Motor neuron (in vitro differentiated cells): ENCODE measurements around the gene AFF3. TPM values are rescaled to one million over a fixed set of nuclear protein-coding genes. Genes with fewer than 3 reads are reported as not detected.

ENCODE experiments used
- ATAC-seq, 8 experiments: fragments of 200-7000 bp; cut with Tn5 transposase; replicated peaks in 6 of 8; 2 replicates each; pipeline ENCODE4 v1.8.0; 2021; ENCODE audit warnings: mild to moderate bottlenecking in 8 of 8, moderate library complexity in 8 of 8
- H3K27ac ChIP-seq, 2 donors: fragments of 250-450 bp; sonication (Bioruptor Pico); 2 replicates each; pipeline ENCODE4 v1.9.0; 2021; ENCODE audit warnings: antibody characterized with exemption in 2 of 2, mild to moderate bottlenecking in 2 of 2, moderate library complexity in 1 of 2
- H3K4me1 ChIP-seq, 2 donors: fragments of 250-450 bp; sonication (Bioruptor Pico); replicated peaks in 1 of 2; 2 replicates each; pipeline ENCODE4 v1.6.1; 2021; ENCODE audit warnings: antibody characterized with exemption in 2 of 2, mild to moderate bottlenecking in 2 of 2, moderate library complexity in 1 of 2
- H3K4me3 ChIP-seq, 5 donors: fragments of 250-450 bp; sonication (Bioruptor Pico); 2 replicates each; pipeline ENCODE4 v1.9.0; 2021; ENCODE audit warnings: antibody characterized with exemption in 5 of 5, mild to moderate bottlenecking in 5 of 5, moderate library complexity in 4 of 5
- WGBS, 10 experiments: fragments of 450-650 bp; shearing (Covaris generic); methylation state at CpG; one replicate each; pipeline ENCODE4 v1.0.0; 2022; 5-methylcytosine and 5-hydroxymethylcytosine counted together
- in situ Hi-C, 9 experiments: fragments of 400-800 bp; cut with MboI; loops; one replicate each; pipeline ENCODE4 v1.15.0; 2021; ENCODE audit warnings: low sequenced_read_pairs in 9 of 9, low pct_unique_long_range_greater_than_20kb in 2 of 9; ENCODE audit not compliant: unreplicated experiment in 9 of 9
- total RNA-seq, 8 experiments: library from RNA; unstranded; fragments of 300-600 nt; gene quantifications; 2 replicates each; pipeline versions ENCODE4 v1.2.3 to v1.2.4, GENCODE V29; 2022

AFF3 gene
- total RNA-seq, 8 experiments from 2014 or later = 0.99 to 33.6 (median 16.7) TPM

DNA sequence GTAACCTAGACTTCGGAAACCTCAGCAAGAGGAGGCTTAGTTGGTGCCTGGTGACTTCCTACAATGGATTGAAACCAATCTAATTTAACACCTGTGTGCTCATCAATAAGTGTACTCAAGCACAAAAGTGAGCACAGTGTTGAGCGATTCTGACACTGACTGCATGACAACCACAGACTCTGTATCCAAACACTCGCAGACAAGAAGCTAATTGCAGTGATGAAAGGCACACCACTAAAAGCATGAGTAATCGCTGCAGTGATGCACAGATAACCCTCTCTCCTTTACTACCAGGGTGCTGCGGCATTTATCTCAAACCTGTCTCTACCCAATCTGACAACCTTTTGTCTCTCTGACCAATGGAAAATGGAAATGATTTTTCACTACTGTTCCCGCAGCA is 168.1 kb downstream of the AFF3 start:
- peak in 5 of 8 experiments; percentile 99 to 100 (median 99) for ATAC-seq
- no peak overlapping the region for H3K27ac ChIP-seq
- H3K4me1 ChIP-seq = peaks cover 10 to 20% of the 10 kb centered on the region in 2 donors
- 17 to 93% (median 56%) methylated on average over 1 to 6 of the region's 6 CpGs for WGBS, 10 experiments
- H3K4me3 ChIP-seq = no peak overlapping the region
- in situ Hi-C loops = no loop called here

DNA sequence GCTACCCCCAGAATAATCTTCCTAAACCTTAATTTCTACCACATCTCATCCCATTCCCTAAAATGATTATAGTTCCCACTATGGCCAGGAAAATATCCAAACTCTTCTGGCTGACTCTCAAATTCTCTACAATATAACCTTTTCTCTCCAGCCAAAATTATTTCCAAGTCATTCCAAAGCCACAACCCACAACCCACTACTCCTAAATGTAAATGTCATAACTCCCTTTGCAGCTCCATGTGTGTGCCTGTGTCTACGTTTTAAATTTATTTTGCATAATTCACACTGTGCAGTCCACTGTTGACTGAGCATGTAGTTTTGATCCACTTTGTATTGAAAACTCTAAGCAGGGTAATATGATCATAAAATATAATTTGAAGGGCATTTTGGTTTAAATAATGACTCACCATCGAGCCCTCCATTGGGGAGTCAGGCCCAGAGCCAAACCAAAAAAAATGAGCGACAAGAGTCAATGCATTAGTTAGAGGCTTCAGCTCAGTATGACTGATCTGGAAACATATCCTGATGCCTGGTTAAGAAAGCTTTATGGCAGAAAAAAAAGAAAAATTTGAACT is 171.0 kb downstream of the AFF3 start:
- no peak overlapping the region for H3K27ac ChIP-seq
- in situ Hi-C loops = no loop called here
- 0 to 100% (median 76%) methylated on average over 1 to 3 of the region's 3 CpGs for WGBS, 10 experiments

DNA sequence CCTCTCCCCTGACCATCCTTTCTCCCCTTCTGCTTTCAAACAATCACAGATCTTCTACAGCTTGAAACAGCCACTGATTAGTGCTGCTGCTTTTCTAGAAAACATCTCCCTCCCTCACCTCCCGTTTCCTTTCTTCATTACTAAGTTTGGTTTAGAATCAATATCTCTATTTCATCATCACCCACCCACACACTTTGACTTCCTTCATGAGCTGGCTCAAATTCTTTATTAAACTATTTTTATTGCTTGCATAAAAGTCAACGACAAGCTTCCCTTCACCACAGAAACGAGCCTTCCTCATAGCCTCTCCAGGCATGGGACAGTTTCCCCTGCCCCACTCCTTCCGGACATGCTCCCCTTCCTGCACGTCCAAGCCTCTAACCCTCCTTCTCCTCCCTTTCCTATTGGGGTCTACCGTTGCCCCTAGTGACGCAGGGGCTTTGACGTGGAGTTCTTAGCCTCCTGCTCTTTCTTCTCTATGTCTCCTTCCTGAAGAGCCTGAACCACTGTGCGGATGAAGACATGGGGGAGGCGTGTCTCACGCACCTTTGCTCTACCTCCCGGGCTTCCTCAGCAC is 172.0 kb downstream of the AFF3 start:
- in situ Hi-C loops = no loop called here
- Histone ChIP-seq H3K4me3 (no peak overlapping the region), H3K4me1 (peaks cover 10 to 20% of the 10 kb centered on the region in 2 donors), H3K27ac (no peak overlapping the region)
- WGBS, 10 experiments = 12 to 100% (median 76%) methylated on average over 1 to 10 of the region's 12 CpGs; no CpG with 5 or more reads in 1 of the 10 experiments
- no peak for ATAC-seq

More for the DNA sequence above, 171.0 kb downstream of the AFF3 start:
- H3K4me3 ChIP-seq = no peak overlapping the region
- H3K4me1 ChIP-seq = peaks cover 10 to 20% of the 10 kb centered on the region in 2 donors
- ATAC-seq = peak in 1 of 8 experiments; percentile 44

DNA sequence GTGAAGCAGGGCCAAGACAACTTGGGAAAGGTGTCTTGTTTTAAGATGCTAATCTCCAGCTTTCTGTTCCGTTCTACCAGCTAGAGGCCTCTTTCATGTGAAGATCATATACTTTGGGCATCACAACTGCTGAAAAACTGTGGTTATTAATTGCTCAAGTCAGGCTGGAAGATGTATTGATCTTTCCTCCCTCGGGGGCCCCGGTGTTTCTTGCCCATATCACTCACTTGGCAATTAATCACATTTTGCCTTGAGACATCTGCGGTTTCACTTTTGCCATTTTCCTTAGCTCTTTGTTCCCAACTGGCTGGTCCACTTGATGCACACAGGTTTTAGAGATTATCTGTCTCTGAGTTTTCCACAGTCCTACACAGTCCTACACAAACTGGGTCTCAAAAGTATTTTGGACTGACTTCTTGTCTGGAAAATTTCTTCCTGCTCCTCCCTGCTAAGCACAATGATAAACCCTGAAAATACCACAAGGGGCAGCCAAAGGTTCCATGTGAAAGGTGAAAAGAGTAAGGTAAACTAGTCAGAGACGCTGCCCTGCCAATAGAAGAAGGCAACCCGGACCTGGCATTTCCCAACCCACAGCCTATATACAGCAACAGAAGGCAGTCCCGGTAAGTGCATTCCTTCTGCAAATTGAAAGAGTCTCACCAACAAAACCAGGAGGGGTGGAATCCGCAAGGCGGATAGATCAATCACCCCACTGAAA is 181.0 kb downstream of the AFF3 start:
- in situ Hi-C loops = no loop called here
- H3K27ac ChIP-seq = no peak overlapping the region
- peaks cover 29 to 30% of the 10 kb centered on the region in 2 donors for H3K4me1 ChIP-seq
- 57 to 100% (median 78%) methylated on average over 2 to 7 of the region's 9 CpGs; no CpG with 5 or more reads in 1 of the 10 experiments for WGBS, 10 experiments
- H3K4me3 ChIP-seq = no peak overlapping the region
- ATAC-seq = peak in 5 of 8 experiments; percentile 12 to 56 (median 29)

DNA sequence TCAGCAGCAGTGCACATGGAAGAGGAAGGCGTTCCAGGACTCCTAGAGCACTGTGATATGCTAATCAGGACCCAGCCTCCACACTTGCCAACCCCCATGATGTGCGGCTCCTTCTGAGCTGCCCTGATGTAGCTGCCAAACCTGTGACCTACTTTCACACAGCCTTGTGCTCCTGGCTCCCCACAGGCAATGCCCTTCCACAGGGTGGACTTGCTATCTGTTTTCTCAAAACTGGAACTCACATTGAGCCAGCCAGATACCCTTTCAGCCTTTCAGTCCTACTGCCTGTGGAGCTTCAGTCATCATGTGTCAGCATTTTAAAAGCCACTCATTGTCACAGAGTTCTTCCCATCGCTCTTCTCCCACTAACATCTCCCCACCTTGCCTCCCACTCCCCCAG is 181.6 kb downstream of the AFF3 start:
- peaks cover 29 to 30% of the 10 kb centered on the region in 2 donors for H3K4me1 ChIP-seq
- in situ Hi-C loops = no loop called here
- H3K4me3 ChIP-seq = no peak overlapping the region
- WGBS, 10 experiments = 60 to 92% (median 73%) methylated on average over 1 to 3 of the region's 3 CpGs; no CpG with 5 or more reads in 2 of the 10 experiments
- ATAC-seq = peak in 5 of 8 experiments; percentile 35 to 50 (median 47)
- H3K27ac ChIP-seq = no peak overlapping the region

DNA sequence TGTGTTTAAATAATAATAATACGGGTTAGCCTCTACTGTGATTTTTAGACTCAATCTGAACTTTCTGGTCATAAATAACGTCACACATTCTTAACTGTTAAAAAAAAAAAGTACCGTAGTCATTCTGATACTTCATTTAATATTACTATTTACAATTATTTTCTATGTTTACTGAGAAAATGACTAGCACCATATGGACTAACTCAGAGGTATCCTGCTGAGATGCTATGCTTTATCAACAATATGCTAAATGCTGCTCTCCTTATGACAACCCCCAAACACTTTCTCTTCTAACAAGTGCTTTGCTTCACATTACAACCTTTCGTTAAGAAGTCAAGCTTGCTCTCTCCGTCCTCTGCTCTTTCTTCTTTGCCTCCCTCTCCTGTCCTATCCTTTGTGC is 182.1 kb downstream of the AFF3 start:
- in situ Hi-C loops = no loop called here
- no peak overlapping the region for H3K4me3 ChIP-seq

DNA sequence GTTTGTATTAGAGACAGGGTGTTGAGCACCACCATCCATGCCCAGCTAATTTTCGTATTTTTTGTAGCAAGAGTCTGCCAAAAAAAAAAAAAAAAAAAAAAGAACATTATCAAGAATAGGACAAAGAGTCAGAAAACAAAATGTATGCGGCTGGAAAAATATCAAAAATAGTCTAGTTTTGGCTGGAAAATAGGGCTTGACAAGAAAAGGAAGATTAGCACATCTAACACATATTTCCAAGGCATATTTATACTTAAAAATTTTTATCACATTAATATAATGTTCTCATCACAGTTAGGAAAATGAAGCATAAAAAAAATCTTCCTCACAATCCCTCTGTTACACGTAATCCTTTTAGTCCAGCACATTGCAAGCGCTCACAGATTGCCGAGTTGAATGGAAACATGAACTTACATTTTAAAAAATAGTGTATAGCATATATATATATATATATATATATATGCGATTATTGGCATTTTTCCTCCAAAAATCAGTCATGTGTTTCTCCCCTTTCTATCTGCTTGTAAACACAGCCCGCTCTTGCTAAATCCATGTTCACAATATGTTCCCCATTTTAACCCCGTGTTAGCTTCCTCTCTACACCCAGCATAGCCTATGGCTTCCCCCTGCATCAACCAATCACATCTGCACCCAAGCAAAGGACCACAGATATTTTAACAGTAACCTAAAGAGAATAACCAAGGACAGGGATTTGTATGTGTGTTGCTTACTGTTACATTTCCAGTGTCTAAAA is 183.0 kb downstream of the AFF3 start:
- no peak for ATAC-seq

More for the DNA sequence above, 182.1 kb downstream of the AFF3 start:
- ATAC-seq = peak in 1 of 8 experiments; percentile 6
- H3K27ac ChIP-seq = no peak overlapping the region
- peaks cover 29 to 30% of the 10 kb centered on the region in 2 donors for H3K4me1 ChIP-seq
- WGBS, 10 experiments = 71 to 100% (median 85%) methylated on average over 1 to 5 of the region's 5 CpGs

DNA sequence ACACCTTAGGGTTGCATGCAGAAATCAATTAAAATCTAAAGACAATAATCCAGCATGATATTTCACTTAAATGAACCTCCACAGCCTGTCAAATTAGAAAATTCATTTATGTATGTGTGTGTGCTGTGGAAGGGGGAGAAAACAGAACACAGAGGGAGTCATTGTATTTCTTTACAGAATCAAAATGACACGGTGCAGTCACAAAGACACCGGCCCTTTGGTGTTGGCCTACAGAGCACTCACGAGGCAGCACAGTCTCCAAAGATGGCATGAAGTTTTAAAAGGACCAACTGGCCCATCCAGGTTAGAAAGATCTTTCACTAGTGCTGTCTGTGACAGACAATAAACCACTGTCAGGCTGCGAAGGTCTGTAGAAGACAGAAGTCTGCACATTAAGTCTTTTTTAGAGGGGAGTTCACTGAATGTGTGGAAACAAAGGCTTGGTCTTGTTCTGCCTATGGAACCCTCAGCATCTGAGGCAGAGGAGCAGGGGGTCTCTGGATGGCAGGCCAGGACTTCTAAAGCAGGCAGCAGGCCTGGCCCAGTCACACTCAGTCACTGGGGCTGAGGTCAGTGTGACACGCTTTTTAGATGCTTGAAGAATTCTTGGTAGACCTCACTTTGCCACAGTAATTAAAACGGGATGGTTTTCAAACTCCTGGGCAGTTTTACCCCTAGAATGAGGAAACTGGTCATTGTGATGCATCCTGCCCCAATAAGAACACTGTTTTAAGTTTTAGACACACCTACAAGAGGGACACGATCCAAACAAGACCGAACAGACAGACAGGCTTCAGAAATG is 184.9 kb downstream of the AFF3 start:
- H3K27ac ChIP-seq = peak overlapping the region; percentile 14 to 42
- H3K4me3 ChIP-seq = no peak overlapping the region
- H3K4me1 ChIP-seq = peaks cover 29 to 30% of the 10 kb centered on the region in 2 donors
- in situ Hi-C loops = no loop called here
- WGBS, 10 experiments = 40 to 100% (median 71%) methylated on average over 1 to 8 of the region's 8 CpGs; no CpG with 5 or more reads in 1 of the 10 experiments
- ATAC-seq = peak in 4 of 8 experiments; percentile 48 to 60 (median 54)

More for the DNA sequence above, 183.0 kb downstream of the AFF3 start:
- Histone ChIP-seq H3K4me3 (no peak overlapping the region), H3K27ac (no peak overlapping the region), H3K4me1 (peaks cover 29 to 30% of the 10 kb centered on the region in 2 donors)
- in situ Hi-C loops = no loop called here
- WGBS, 10 experiments = 67 to 97% (median 91%) methylated on average over 2 to 8 of the region's 8 CpGs; no CpG with 5 or more reads in 1 of the 10 experiments

DNA sequence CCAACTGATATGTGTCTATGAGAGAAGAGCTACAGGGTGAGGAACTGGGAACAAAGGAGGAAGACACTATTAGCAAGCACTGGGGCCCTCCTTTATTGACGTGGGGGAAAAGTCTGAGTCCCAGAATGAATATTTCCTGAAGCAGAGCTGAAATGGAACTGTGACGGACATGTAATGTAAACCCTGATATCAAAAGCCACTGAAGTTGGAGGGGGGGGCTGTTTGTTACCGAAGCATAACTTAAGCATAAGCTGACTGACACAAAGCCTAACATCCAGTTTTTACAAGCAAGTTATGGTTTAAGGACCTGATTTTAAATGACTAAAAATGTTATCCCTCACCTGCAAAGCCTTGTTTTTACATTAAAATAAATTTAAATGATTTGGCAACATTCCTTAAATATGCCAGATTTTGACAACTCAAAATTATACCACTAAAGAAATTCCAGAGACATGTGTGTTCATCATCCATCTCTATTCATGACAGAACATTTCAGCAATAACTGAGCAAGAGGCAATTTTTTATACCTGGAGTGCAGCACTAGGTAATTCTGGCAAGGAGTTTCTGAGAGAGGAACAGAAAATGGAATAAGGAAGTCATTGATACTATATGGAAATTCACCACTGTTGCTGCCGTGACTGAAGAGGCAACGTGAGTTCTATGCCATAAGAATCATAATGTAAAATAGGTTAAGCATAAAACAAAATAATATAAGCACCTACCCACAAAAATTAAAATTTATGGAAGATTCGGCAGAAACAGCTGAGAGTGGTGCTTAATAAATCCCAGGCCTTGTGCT is 186.0 kb downstream of the AFF3 start:
- in situ Hi-C loops = no loop called here
- 64 to 94% (median 83%) methylated on average over 2 to 6 of the region's 6 CpGs; no CpG with 5 or more reads in 2 of the 10 experiments for WGBS, 10 experiments

DNA sequence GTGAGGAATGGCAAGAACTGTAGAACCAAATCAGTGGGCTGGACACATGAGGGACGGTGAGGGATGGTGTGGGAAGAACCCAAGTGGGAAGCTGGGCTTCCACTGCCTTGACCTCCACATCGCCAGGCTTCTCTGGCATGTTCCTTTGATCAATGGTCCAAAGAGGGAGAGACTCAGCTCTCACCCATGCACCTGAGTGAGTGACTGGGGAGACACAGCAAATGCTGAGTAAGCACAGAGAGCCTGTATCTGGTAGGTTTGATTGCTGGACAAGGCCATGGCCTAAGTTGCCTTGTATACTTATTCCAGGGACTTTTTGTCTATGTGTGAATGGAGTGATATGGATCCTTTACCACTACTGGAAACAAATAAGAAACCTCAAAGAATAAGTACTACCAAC is 188.6 kb downstream of the AFF3 start:
- WGBS, 10 experiments = 67 to 100% (median 91%) methylated on average over 1 to 2 of the region's 2 CpGs; no CpG with 5 or more reads in 4 of the 10 experiments
- in situ Hi-C loops = no loop called here
- Histone ChIP-seq H3K27ac (no peak overlapping the region), H3K4me3 (no peak overlapping the region), H3K4me1 (peaks cover 13 to 14% of the 10 kb centered on the region in 2 donors)
- no peak for ATAC-seq

More for the DNA sequence above, 186.0 kb downstream of the AFF3 start:
- Histone ChIP-seq H3K4me1 (peaks cover 25 to 27% of the 10 kb centered on the region in 2 donors), H3K27ac (no peak overlapping the region), H3K4me3 (no peak overlapping the region)
- no peak for ATAC-seq

DNA sequence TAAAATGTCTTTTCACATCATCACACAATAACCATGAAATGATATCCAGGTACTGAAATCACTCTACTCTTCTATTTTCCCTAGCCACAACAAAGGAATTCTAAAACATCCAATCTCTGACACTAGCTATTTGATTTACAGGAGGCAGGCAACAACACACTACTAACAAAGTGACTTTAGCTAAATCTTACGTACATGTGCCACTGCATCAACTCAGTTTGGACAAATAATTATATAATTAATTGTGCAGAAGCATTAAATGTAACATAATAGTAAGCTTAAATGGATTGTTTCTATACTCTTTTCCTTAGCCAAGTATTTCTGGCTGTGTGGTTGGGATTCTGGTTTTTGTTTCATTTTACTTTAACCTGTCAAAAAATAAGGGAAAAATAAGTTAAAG is 192.4 kb downstream of the AFF3 start:
- in situ Hi-C loops = no loop called here
- WGBS, 10 experiments = 40 to 100% (median 100%) methylated on average over 1 of the region's 1 CpG; no CpG with 5 or more reads in 1 of the 10 experiments
- ATAC-seq = no peak

More for the DNA sequence above, 192.4 kb downstream of the AFF3 start:
- Histone ChIP-seq H3K27ac (no peak overlapping the region), H3K4me1 (no peaks in the 10 kb centered on the region), H3K4me3 (no peak overlapping the region)
